ENCODE results near the gene CLIP2. TPM values are rescaled to one million over a fixed set of nuclear protein-coding genes. Genes with fewer than 3 reads are reported as not detected.
"Not testable (repeated sequence)": the region's sequence is repeated elsewhere in the genome, so short reads cannot be mapped to it uniquely, and the experiment has no call there.

The CLIP2 gene
- total and polyA plus RNA-seq, 12 donors = 4.5 to 11.3 (median 6.6) TPM

DNA sequence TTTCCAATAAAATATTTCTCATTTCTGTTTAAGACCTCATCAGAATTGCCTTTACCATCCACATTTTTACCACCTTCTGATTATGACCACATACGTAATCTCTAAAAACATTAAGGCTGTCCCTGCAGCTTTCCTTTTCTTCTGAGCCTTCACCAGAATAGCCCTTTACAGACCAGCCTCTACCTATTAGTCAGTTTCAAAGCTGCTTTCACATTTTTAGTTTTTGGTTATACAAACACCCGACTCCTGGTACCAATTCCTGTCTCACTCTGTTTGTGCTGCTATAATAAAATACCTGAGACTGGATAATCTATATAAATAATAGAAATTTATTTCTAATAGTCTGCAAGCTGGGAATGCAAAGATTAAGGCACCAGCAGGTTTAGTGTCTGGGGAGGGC lies 149.1 kb downstream of the CLIP2 start:
- 96 to 97% methylated on average over 2 of the region's 2 CpGs for WGBS, 2 donors
- intact Hi-C loops (cut with DNase I) = no loop called here
- Histone ChIP-seq H3K27ac (no peak overlapping the region), H3K36me3 (no peaks in the 10 kb centered on the region), H3K27me3 (no peaks in the 10 kb centered on the region), H3K4me1 (no peaks in the 10 kb centered on the region), H3K4me3 (no peak overlapping the region), H3K9me3 (peaks cover 0 to 14% (median 6%) of the 10 kb centered on the region in 11 donors)
- no peak for ATAC-seq
- TF ChIP-seq, protein P1, sequence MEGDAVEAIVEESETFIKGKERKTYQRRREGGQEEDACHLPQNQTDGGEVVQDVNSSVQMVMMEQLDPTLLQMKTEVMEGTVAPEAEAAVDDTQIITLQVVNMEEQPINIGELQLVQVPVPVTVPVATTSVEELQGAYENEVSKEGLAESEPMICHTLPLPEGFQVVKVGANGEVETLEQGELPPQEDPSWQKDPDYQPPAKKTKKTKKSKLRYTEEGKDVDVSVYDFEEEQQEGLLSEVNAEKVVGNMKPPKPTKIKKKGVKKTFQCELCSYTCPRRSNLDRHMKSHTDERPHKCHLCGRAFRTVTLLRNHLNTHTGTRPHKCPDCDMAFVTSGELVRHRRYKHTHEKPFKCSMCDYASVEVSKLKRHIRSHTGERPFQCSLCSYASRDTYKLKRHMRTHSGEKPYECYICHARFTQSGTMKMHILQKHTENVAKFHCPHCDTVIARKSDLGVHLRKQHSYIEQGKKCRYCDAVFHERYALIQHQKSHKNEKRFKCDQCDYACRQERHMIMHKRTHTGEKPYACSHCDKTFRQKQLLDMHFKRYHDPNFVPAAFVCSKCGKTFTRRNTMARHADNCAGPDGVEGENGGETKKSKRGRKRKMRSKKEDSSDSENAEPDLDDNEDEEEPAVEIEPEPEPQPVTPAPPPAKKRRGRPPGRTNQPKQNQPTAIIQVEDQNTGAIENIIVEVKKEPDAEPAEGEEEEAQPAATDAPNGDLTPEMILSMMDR (IDR thresholded peaks at IDR 0.05) = no peak
- no peak for DNase-seq

DNA sequence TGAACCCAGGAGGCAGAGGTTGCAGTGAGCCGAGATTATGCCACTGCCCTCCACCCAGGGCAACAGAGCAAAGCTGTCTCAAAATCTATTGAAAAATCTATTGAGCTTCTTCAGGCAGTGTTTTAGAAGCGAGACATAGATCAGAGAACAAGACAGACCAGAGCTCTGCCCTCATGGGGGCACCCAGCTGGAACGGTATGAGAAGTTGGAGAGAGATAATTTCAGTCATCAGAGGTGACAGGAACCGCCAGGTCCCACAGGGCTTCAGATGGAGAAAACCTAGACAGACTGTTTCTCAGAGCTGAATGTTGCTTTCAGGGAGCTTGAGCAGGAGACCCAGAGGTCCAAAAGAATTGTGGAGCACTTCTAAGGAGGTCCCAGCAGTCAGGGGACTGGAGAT lies 150.3 kb downstream of the CLIP2 start:
- no peak for ATAC-seq
- no peaks in the 10 kb centered on the region for H3K36me3 ChIP-seq
- H3K27ac ChIP-seq = no peak overlapping the region
- TF ChIP-seq, protein P1 (IDR thresholded peaks at IDR 0.05) = no peak
- H3K27me3 ChIP-seq = no peaks in the 10 kb centered on the region
- intact Hi-C loops (cut with DNase I) = no loop called here
- DNase-seq = no peak
- WGBS, 2 donors = 91 to 94% methylated on average over 4 of the region's 4 CpGs
- no peak overlapping the region for H3K4me3 ChIP-seq
- H3K9me3 ChIP-seq = peaks cover 0 to 14% (median 6%) of the 10 kb centered on the region in 11 donors
- no peaks in the 10 kb centered on the region for H3K4me1 ChIP-seq

DNA sequence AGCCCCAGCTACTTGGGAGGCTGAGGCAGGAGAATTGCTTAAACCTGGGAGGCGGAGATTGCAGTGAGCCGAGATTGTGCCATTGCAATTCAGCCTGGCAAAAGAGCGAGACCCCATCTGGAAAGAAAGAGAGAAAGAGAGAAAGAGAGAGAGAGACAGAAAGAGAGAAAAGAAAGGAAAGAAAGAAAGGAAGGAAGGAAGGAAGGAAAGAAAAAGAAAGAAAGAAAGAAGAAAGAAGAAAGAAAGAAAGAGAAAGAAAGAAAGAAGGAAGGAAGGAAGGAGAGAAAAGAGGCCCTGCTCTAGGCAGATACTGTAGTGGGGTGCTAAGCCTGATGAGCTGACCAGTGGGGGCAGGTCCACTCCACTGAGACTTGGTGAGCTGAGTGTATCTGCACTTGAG lies 150.9 kb downstream of the CLIP2 start:
- not testable (repeated sequence) for H3K4me1 ChIP-seq, H3K36me3 ChIP-seq, DNase-seq, ATAC-seq, H3K4me3 ChIP-seq, H3K27me3 ChIP-seq, H3K27ac ChIP-seq
- intact Hi-C loops (cut with DNase I) = loop anchor here in 2 of 10 donors (10.0 kb wide), 1 partner anchor 125 kb away; no protein-coding TSS in a partner anchor
- 96 to 98% methylated on average over 3 of the region's 3 CpGs for WGBS, 2 donors
- peaks cover 0 to 14% (median 6%) of the 10 kb centered on the region in 11 donors for H3K9me3 ChIP-seq

DNA sequence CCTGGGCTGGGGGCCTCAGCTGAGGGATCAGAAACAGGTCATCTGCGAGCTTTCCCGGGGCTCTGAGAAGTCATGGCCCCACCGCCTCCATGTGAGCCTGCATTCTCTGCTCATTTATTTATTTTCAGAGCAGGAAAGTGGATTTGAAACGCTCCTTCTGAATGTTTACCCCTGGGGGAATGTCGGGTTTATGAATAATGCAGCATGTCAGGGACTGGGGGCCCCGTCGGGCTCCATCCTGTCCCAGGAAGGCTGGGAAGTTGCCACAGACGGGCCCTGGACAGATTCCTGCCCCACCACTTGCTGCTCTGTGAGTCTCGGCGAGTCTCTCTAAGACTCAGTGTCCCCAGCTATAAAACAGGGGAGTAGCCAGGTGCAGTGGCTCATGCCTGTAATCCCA lies 152.6 kb downstream of the CLIP2 start:
- Histone ChIP-seq H3K27ac (no peak overlapping the region), H3K27me3 (no peaks in the 10 kb centered on the region), H3K4me1 (no peaks in the 10 kb centered on the region), H3K36me3 (no peaks in the 10 kb centered on the region), H3K9me3 (peaks cover 0 to 14% (median 6%) of the 10 kb centered on the region in 11 donors), H3K4me3 (no peak overlapping the region)
- 73% methylated on average over 10 of the region's 10 CpGs for WGBS, 2 donors
- TF ChIP-seq, protein P1 (IDR thresholded peaks at IDR 0.05) = no peak
- ATAC-seq = no peak
- intact Hi-C loops (cut with DNase I) = loop anchor here in 2 of 10 donors (10.0 kb wide), 1 partner anchor 123 kb away; no protein-coding TSS in a partner anchor
- no peak for DNase-seq

DNA sequence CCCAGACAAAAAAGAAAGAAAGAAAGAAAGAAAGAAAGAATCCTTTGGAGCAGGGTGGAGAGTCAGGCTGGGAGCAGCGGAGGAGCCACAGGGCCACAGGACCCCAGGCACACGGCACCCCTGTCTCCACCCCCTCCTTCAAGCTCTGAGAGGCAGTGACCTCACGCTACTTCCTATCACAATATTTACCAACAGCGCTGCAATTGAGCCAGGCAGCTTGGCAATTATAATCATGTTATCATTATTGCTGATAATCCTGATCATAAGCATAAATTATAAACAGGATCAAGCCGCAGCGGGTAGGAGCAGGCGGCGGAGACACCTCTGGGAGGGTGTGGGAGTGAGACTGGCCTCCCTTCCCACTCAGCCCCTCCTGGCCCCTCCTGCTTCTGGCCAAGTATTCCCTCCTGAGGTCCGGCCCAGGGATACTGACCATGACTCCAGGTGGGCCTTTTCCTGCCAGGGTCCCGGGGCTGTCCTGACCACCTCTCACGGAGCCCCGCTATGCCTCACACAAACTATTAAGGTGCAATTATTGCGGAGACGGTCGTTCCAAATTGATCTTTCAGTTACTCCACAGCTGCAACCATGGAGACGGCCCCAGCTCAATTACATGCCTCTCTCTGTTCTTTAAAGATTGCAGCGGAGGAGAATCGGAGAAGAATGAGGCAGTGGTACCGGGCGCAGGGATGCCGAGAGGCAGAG lies 154.5 kb downstream of the CLIP2 start:
- H3K4me1 ChIP-seq = no peaks in the 10 kb centered on the region
- ATAC-seq (no peak), DNase-seq (no peak)
- H3K36me3 ChIP-seq = no peaks in the 10 kb centered on the region
- peaks cover 0 to 5% (median 1%) of the 10 kb centered on the region in 11 donors for H3K9me3 ChIP-seq
- intact Hi-C loops (cut with DNase I) = loop anchor here in 2 of 10 donors (10.0 kb wide), 1 partner anchor 121 kb away; no protein-coding TSS in a partner anchor
- no peak overlapping the region for H3K4me3 ChIP-seq
- no peaks in the 10 kb centered on the region for H3K27me3 ChIP-seq
- no peak overlapping the region for H3K27ac ChIP-seq
- whole genome bisulfite sequencing, 2 donors = 70 to 83% methylated on average over 21 of the region's 21 CpGs
- TF ChIP-seq, protein P1 (IDR thresholded peaks at IDR 0.05) = no peak

All from heart right ventricle (tissue), 16 donors.